ENCODE results near the gene SH3RF3. TPM values are rescaled to one million over a fixed set of nuclear protein-coding genes. Genes with fewer than 3 reads are reported as not detected.

Gene SH3RF3
- total RNA-seq, 1 donor from 2014 or later: under 0.01 TPM

DNA sequence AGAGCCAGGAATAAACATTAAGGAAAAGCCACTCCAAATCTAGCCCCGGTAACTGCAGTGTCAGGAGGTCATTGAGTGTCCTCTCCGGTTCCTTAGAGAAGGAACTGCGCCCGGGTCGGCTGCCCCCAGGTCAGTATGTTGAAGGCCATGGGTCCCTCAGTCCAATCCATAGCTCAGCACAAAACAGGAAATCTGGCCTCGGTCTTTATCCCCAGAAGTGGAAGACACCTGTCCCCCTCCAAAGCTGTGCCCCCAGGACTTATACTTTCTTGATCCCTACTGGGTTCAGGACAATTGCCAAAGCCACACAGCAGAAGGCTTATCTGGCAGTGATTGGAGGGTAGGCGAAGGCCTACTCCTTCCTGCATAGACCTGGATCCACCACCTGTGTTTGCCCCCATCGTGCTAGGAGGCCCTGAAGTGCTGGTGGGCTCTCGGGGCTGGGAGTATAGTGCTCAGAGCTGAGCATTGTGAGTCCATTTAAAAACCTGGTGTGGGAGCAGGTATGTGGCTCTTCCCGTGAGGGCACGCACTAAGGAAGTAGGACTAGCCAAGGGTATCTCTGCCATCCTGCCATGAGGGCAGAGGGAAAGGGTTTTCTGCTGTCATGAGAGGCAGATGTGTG lies 306.2 kb downstream of the SH3RF3 start:
- DNase-seq (ENCODE audit: low read depth): no peak
- H3K36me3 ChIP-seq (ENCODE audit: control insufficient read depth, insufficient read depth, low read length): no peaks in the 10 kb centered on the region
- no peak for FAIRE-seq
- TF ChIP-seq, protein P1, sequence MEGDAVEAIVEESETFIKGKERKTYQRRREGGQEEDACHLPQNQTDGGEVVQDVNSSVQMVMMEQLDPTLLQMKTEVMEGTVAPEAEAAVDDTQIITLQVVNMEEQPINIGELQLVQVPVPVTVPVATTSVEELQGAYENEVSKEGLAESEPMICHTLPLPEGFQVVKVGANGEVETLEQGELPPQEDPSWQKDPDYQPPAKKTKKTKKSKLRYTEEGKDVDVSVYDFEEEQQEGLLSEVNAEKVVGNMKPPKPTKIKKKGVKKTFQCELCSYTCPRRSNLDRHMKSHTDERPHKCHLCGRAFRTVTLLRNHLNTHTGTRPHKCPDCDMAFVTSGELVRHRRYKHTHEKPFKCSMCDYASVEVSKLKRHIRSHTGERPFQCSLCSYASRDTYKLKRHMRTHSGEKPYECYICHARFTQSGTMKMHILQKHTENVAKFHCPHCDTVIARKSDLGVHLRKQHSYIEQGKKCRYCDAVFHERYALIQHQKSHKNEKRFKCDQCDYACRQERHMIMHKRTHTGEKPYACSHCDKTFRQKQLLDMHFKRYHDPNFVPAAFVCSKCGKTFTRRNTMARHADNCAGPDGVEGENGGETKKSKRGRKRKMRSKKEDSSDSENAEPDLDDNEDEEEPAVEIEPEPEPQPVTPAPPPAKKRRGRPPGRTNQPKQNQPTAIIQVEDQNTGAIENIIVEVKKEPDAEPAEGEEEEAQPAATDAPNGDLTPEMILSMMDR (IDR thresholded peaks at IDR 0.05; ENCODE audit: insufficient read depth, low read length, severe bottlenecking): no peak
- H3K4me3 ChIP-seq (ENCODE audit: low read depth, low read length): no peak overlapping the region
- no peaks in the 10 kb centered on the region for H3K27me3 ChIP-seq (ENCODE audit: control insufficient read depth, insufficient read depth, low read length)

DNA sequence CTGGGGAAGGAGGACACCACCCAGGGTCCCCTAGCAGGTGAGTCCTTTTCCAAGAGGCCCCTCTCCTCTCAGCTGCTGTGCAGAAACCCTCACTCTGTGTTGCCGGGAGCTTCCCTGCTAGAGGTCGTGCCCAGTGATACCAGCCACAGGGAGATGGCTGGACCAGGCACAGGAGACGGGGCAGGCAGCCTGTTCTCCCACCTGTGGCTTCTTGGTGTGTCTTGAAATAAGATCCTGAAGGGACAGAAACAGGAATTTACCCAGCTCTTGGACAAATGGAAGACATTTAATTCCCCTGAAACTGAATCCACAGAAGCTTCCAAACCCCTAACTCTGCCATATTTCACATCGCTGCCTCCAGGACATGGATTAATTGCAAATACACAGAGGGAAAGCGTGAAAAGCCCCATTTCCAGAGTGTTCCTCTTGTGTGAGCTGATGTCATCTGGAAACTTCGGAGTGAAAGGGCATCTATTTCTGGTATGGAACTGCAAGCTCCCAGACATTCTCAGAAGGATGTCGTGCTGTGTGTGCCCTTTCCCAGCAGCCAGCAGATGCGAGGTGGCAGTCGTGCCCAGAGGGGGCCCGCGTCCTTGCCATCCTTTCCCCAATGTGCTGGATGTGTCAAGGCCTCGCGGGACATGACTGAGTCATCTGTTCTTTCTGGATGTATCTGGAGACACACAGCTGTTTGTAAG lies 307.0 kb downstream of the SH3RF3 start:
- peak; percentile 15 for DNase-seq (ENCODE audit: low read depth)
- H3K36me3 ChIP-seq (ENCODE audit: control insufficient read depth, insufficient read depth, low read length): no peaks in the 10 kb centered on the region
- no peak overlapping the region for H3K4me3 ChIP-seq (ENCODE audit: low read depth, low read length)
- peak; percentile 77 for FAIRE-seq
- no peaks in the 10 kb centered on the region for H3K27me3 ChIP-seq (ENCODE audit: control insufficient read depth, insufficient read depth, low read length)
- TF ChIP-seq, protein P1 (IDR thresholded peaks at IDR 0.05; ENCODE audit: insufficient read depth, low read length, severe bottlenecking): no peak

DNA sequence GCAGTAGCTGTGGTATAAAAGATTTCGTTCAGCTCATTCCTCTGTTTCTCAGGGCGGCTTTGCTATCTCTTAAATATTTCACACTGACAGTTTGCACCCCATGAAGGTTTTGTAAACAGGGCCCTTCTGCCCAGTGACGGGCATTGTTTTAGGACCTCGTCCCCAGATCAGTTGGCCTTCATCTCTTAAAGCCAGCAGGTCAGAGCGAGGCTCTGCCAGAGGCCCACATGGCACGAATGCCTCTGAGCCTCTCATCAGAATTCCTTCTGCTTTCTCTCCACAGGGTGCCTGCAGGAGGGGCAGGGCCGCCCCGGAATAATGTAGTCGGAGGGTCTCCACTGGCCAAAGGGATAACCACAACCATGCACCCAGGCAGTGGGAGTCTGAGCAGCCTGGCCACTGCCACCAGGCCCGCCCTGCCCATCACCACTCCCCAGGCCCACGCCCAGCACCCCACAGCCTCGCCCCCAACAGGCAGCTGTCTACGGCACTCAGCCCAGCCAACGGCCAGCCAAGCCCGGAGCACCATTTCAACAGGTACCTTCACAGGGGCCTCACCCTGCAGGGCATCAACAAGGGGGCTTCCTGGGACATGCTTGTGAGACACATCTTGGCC lies 307.7 kb downstream of the SH3RF3 start:
- DNase-seq (ENCODE audit: low read depth): no peak
- TF ChIP-seq, protein P1 (IDR thresholded peaks at IDR 0.05; ENCODE audit: insufficient read depth, low read length, severe bottlenecking): no peak
- H3K27me3 ChIP-seq (ENCODE audit: control insufficient read depth, insufficient read depth, low read length): no peaks in the 10 kb centered on the region
- FAIRE-seq: no peak
- H3K4me3 ChIP-seq (ENCODE audit: low read depth, low read length): no peak overlapping the region
- no peaks in the 10 kb centered on the region for H3K36me3 ChIP-seq (ENCODE audit: control insufficient read depth, insufficient read depth, low read length)

DNA sequence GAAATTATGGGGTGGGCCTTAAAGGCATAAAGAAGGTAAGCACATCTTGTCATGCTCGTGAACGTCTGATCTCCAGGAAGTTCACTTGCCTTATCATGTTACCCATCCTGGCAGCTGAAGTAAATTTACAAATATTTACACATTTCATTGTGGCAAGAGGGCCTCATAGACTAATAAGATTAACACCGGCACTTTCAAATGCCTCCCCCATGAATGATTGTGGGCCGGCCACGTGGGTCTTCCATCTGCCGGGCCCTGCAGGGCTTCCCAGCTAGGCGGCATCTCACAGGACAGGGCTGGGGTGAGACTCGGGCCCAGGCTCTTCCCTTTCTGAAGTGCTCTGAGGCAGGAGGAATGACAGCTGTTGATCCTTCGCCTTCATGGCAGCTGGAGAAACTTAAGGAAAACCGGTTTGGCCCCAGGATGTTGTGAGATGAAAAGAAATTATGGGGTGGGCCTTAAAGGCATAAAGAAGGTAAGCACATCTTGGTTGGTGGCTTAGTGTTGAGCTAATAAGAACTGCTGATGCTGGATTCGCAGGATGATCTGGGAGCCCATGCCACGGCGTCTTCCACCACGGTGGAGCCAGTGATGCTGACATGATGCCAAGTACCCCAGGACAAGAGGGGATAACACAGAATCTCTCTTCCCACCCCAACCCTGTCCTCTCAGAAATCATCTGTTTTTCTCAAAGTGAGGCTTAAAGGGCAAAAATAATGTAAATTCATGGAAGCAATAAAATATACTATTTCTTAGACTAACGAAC lies 308.5 kb downstream of the SH3RF3 start:
- DNase-seq (ENCODE audit: low read depth): peak; percentile 25
- no peak for FAIRE-seq
- Histone ChIP-seq H3K27me3 (ENCODE audit: control insufficient read depth, insufficient read depth, low read length) (no peaks in the 10 kb centered on the region), H3K4me3 (ENCODE audit: low read depth, low read length) (no peak overlapping the region), H3K36me3 (ENCODE audit: control insufficient read depth, insufficient read depth, low read length) (no peaks in the 10 kb centered on the region)
- TF ChIP-seq, protein P1 (IDR thresholded peaks at IDR 0.05; ENCODE audit: insufficient read depth, low read length, severe bottlenecking): no peak

DNA sequence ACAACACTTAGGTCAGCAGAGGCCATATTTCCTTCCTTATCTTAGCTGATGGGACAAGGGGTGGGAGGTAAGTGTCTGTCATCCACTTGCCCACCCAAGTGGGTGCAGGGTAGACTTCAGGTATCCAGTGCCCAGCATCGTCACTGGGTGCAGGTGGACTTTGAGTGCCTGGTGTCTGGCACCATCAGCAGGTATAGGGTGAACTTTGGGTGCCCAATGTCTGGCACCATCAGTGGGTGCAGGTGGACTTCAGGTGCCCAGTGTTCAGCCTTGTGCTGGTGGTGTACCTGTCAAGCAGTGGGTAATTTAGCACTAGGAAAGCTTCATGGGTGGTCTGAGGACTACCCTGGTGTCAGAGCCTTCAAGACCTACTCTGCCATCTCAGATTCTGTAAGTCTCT lies 309.1 kb downstream of the SH3RF3 start:
- FAIRE-seq (no peak), DNase-seq (ENCODE audit: low read depth) (no peak)
- Histone ChIP-seq H3K4me3 (ENCODE audit: low read depth, low read length) (no peak overlapping the region), H3K36me3 (ENCODE audit: control insufficient read depth, insufficient read depth, low read length) (no peaks in the 10 kb centered on the region), H3K27me3 (ENCODE audit: control insufficient read depth, insufficient read depth, low read length) (no peaks in the 10 kb centered on the region)
- TF ChIP-seq, protein P1 (IDR thresholded peaks at IDR 0.05; ENCODE audit: insufficient read depth, low read length, severe bottlenecking): no peak

All from bronchial epithelial cell (primary cell).